ENCODE data around the gene KRTAP5-4. TPM values are rescaled to one million over a fixed set of nuclear protein-coding genes. Genes with fewer than 3 reads are reported as not detected.
A peak's percentile ranks its signal among the peaks of the same experiment; 100 is the strongest.

KRTAP5-4 gene
- total RNA-seq, 4 donors from 2014 or later = not detected

GRCh38 chr11:1571760-1572196 lies 50.2 kb downstream of the KRTAP5-4 start:
- H3K9me3 ChIP-seq = no peaks in the 10 kb centered on the region

More at GRCh38 chr11:1571760-1572196, 50.2 kb downstream of the KRTAP5-4 start:
- intact Hi-C loops (cut with DNase I; ENCODE audit: low total_unique reads) = no loop called here
- TF ChIP-seq POLR2A (IDR thresholded peaks at IDR 0.05) = no peak
- TF ChIP-seq, protein P1, sequence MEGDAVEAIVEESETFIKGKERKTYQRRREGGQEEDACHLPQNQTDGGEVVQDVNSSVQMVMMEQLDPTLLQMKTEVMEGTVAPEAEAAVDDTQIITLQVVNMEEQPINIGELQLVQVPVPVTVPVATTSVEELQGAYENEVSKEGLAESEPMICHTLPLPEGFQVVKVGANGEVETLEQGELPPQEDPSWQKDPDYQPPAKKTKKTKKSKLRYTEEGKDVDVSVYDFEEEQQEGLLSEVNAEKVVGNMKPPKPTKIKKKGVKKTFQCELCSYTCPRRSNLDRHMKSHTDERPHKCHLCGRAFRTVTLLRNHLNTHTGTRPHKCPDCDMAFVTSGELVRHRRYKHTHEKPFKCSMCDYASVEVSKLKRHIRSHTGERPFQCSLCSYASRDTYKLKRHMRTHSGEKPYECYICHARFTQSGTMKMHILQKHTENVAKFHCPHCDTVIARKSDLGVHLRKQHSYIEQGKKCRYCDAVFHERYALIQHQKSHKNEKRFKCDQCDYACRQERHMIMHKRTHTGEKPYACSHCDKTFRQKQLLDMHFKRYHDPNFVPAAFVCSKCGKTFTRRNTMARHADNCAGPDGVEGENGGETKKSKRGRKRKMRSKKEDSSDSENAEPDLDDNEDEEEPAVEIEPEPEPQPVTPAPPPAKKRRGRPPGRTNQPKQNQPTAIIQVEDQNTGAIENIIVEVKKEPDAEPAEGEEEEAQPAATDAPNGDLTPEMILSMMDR (IDR thresholded peaks at IDR 0.05) = no peak
- no peak for DNase-seq
- Histone ChIP-seq H3K4me1 (peaks cover 0 to 36% of the 10 kb centered on the region in 2 donors), H3K36me3 (no peaks in the 10 kb centered on the region), H3K27me3 (peaks cover 0 to 5% of the 10 kb centered on the region in 2 donors), H3K27ac (peak overlapping the region; percentile 58 to 78), H3K4me3 (peak overlapping the region; percentile 38 to 53)

Other genes starting within 250 kb of the KRTAP5-4 start
- 1 to 10 TPM in 2 of 4 donors, not detected in 2; 1.5 to 2.2 TPM for gene BRSK2, start 232.2 kb downstream of the KRTAP5-4 start, total RNA-seq
- 10 to 100 TPM; 17.1 to 72.6 (median 23.6) TPM for gene MOB2, start 135.4 kb downstream of the KRTAP5-4 start, total RNA-seq
- gene DUSP8, start 49.9 kb downstream of the KRTAP5-4 start, total RNA-seq = 10 to 100 TPM in 1 of 4 donors, 1 to 10 TPM in 2, under 1 TPM in 1; under 0.01 to 21.7 (median 3.1) TPM
- not detected for gene KRTAP5-1, start 36.9 kb downstream of the KRTAP5-4 start, total RNA-seq
- gene KRTAP5-2, start 23.8 kb downstream of the KRTAP5-4 start, total RNA-seq = not detected
- not detected for gene KRTAP5-3, start 13.7 kb downstream of the KRTAP5-4 start, total RNA-seq
- not detected for gene KRTAP5-5, start 7.6 kb upstream of the KRTAP5-4 start, total RNA-seq
- not detected for gene KRTAP5-6, start 75.1 kb upstream of the KRTAP5-4 start, total RNA-seq
- under 1 TPM in 1 of 4 donors, not detected in 3; 0.85 TPM for gene IFITM10, start 128.5 kb upstream of the KRTAP5-4 start, total RNA-seq
- 100 to 1,000 TPM in 2 of 4 donors, 10 to 100 TPM in 2; 80.0 to 188 (median 126) TPM for gene CTSD, start 141.8 kb upstream of the KRTAP5-4 start, total RNA-seq
- 1 to 10 TPM in 1 of 4 donors, not detected in 3; 2.0 TPM for gene SYT8, start 212.9 kb upstream of the KRTAP5-4 start, total RNA-seq
- 1 to 10 TPM in 1 of 4 donors, under 1 TPM in 1, not detected in 2; 0.95 to 1.5 TPM for gene TNNI2, start 216.8 kb upstream of the KRTAP5-4 start, total RNA-seq
- 100 to 1,000 TPM in 1 of 4 donors, 10 to 100 TPM in 3; 11.2 to 112 (median 25.1) TPM for gene LSP1, start 230.9 kb upstream of the KRTAP5-4 start, total RNA-seq